GM12892 (cell line): ENCODE measurements around the gene PIGW.
A peak's percentile ranks its signal among the peaks of the same experiment; 100 is the strongest.

Experiments
- POLR2A ChIP-seq: IDR thresholded peaks from 2 replicates; pipeline ENCODE4 v1.6.1; 2011; ENCODE audit warnings: low read depth, low read length, control low read depth
- POLR2AphosphoS5 ChIP-seq: IDR thresholded peaks from 2 replicates; pipeline ENCODE4 v1.6.1; 2011; ENCODE audit warnings: low read depth, low read length, control low read depth

DNA sequence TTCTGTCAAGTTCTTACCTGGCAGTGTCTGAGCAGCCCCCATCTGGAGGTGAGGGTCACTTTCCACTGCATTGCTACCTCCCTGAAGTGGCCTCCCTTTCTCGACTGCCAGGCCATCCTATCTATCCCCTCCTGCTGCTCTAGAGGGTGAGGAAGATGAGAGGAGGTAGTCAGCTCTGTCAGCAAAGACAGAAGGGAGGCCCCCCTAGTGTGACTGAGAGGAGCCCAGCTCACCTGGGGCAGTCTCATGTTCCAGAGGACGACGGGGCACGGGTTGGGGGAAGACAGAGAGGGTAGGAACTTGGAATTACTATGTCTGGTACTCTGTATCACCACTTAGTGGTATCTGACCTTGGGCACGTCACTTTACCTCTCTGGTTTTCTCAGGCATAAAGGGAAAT lies 22.1 kb upstream of the PIGW start:
- TF ChIP-seq POLR2AphosphoS5: 0 out of 2 replicates have a peak, but pooled peaks have one; percentile 7
- TF ChIP-seq POLR2A: no peak
